ENCODE results near the gene RGS7. TPM values are rescaled to one million over a fixed set of nuclear protein-coding genes. Genes with fewer than 3 reads are reported as not detected.

Gene RGS7
- polyA plus RNA-seq, 1 donor (not counting 4 experiments of a cell fraction or from before 2014, with no cell fraction given) = not detected

- Histone ChIP-seq H3K36me3 (ENCODE audit: control insufficient read depth in 2 of 2, extremely low read depth in 1 of 2, insufficient read depth in 2 of 2, low read length in 2 of 2) (no peaks in the 10 kb centered on the region), H3K9me1 (ENCODE audit: control insufficient read depth, extremely low read depth, insufficient read depth, low read length) (no peaks in the 10 kb centered on the region), H3K9ac (ENCODE audit: control insufficient read depth, extremely low read depth, insufficient read depth, low read length) (no peak overlapping the region), H3K4me1 (ENCODE audit: control insufficient read depth, extremely low read depth, insufficient read depth, low read length) (no peaks in the 10 kb centered on the region), H2AFZ (ENCODE audit: control insufficient read depth, low read length) (no peak overlapping the region), H3K27me3 (ENCODE audit: control insufficient read depth, extremely low read depth, insufficient read depth, low read length) (no peaks in the 10 kb centered on the region), H3K4me2 (ENCODE audit: control insufficient read depth, extremely low read depth, insufficient read depth, low read depth, low read length) (no peak overlapping the region), H3K9me3 (ENCODE audit: control insufficient read depth, low read depth, low read length) (peaks cover 4% of the 10 kb centered on the region), H4K20me1 (ENCODE audit: control insufficient read depth, extremely low read depth, insufficient read depth, low read length) (no peaks in the 10 kb centered on the region), H3K4me3 (ENCODE audit: control insufficient read depth in 2 of 3, extremely low read depth in 1 of 3, insufficient read depth in 2 of 3, low read depth in 1 of 3, low read length in 3 of 3) (no peak overlapping the region), H3K27ac (ENCODE audit: control insufficient read depth, insufficient read depth, low read length) (no peak overlapping the region), H3K79me2 (ENCODE audit: control insufficient read depth, insufficient read depth, low read length) (no peaks in the 10 kb centered on the region)
- no peak for DNase-seq (ENCODE audit: low read depth, low spot score)
- no peak for FAIRE-seq
- TF ChIP-seq EZH2 (IDR thresholded peaks at IDR 0.05; ENCODE audit: low read length) (no peak), CTCF (optimal IDR thresholded peaks at IDR 0.05 in 1 of 3, IDR thresholded peaks at IDR 0.05 in 1 of 3, conservative IDR thresholded peaks at IDR 0.05 in 1 of 3; ENCODE audit: extremely low read depth in 1 of 3, insufficient read depth in 2 of 3, low read length in 3 of 3) (no peak)
- dilution Hi-C loops (cut with MboI; ENCODE audit: extremely low pct_ligation_motif_present, low sequenced_read_pairs) = no loop called here
Measured at GRCh38 chr1:240936911-240937668, 419.9 kb downstream of the RGS7 start.

GRCh38 chr1:240935920-240936319 lies 421.1 kb downstream of the RGS7 start:
- Histone ChIP-seq H3K27ac (ENCODE audit: control insufficient read depth, insufficient read depth, low read length) (no peak overlapping the region), H2AFZ (ENCODE audit: control insufficient read depth, low read length) (no peak overlapping the region), H3K9ac (ENCODE audit: control insufficient read depth, extremely low read depth, insufficient read depth, low read length) (no peak overlapping the region), H3K9me1 (ENCODE audit: control insufficient read depth, extremely low read depth, insufficient read depth, low read length) (no peaks in the 10 kb centered on the region), H4K20me1 (ENCODE audit: control insufficient read depth, extremely low read depth, insufficient read depth, low read length) (no peaks in the 10 kb centered on the region), H3K79me2 (ENCODE audit: control insufficient read depth, insufficient read depth, low read length) (no peaks in the 10 kb centered on the region), H3K4me2 (ENCODE audit: control insufficient read depth, extremely low read depth, insufficient read depth, low read depth, low read length) (no peak overlapping the region), H3K4me3 (ENCODE audit: control insufficient read depth in 2 of 3, extremely low read depth in 1 of 3, insufficient read depth in 2 of 3, low read depth in 1 of 3, low read length in 3 of 3) (no peak overlapping the region), H3K9me3 (ENCODE audit: control insufficient read depth, low read depth, low read length) (peaks cover 4% of the 10 kb centered on the region), H3K27me3 (ENCODE audit: control insufficient read depth, extremely low read depth, insufficient read depth, low read length) (no peaks in the 10 kb centered on the region), H3K4me1 (ENCODE audit: control insufficient read depth, extremely low read depth, insufficient read depth, low read length) (no peaks in the 10 kb centered on the region), H3K36me3 (ENCODE audit: control insufficient read depth in 2 of 2, extremely low read depth in 1 of 2, insufficient read depth in 2 of 2, low read length in 2 of 2) (no peaks in the 10 kb centered on the region)
- TF ChIP-seq EZH2 (IDR thresholded peaks at IDR 0.05; ENCODE audit: low read length) (no peak), CTCF (optimal IDR thresholded peaks at IDR 0.05 in 1 of 3, IDR thresholded peaks at IDR 0.05 in 1 of 3, conservative IDR thresholded peaks at IDR 0.05 in 1 of 3; ENCODE audit: extremely low read depth in 1 of 3, insufficient read depth in 2 of 3, low read length in 3 of 3) (no peak)
- no peak for DNase-seq (ENCODE audit: low read depth, low spot score)
- dilution Hi-C loops (cut with MboI; ENCODE audit: extremely low pct_ligation_motif_present, low sequenced_read_pairs) = no loop called here
- no peak for FAIRE-seq

All from keratinocyte (primary cell).